ENCODE measurements around the gene PPARA.

GRCh38 chr22:46165977-46166376 lies 15.7 kb downstream of the PPARA start:
- TF ChIP-seq CTCF (IDR thresholded peaks at IDR 0.05) (no peak), POLR2A (IDR thresholded peaks at IDR 0.05) (no peak)
